ENCODE measurements around the gene TMPO.

GRCh38 chr12:98581101-98581500 is 65.7 kb downstream of the TMPO start:
- no peak for TF ChIP-seq CTCF (conservative IDR thresholded peaks at IDR 0.05 in 1 of 2, IDR thresholded peaks at IDR 0.05 in 1 of 2; ENCODE audit: extremely low read depth in 1 of 2, insufficient read depth in 1 of 2, low read depth in 1 of 2, low read length in 2 of 2)
- TF ChIP-seq EZH2 (IDR thresholded peaks at IDR 0.05; ENCODE audit: borderline replicate concordance, low read length), result no peak

All from mammary epithelial cell (primary cell).